GM12873 (cell line): ENCODE data around the gene HERC2.

ENCODE experiments used
- CTCF ChIP-seq: IDR thresholded peaks from 2 replicates; pipeline ENCODE4 v1.5.1; 2012; ENCODE audit warnings: low read depth, mild to moderate bottlenecking, moderate library complexity, low read length, control low read depth; ENCODE audit not compliant: insufficient read depth; ENCODE audit errors: missing control alignments

HERC2 gene

GRCh38 chr15:28114721-28115622, 207.0 kb downstream of the HERC2 start:
- no peak for TF ChIP-seq CTCF

GRCh38 chr15:28114114-28114455, 207.9 kb downstream of the HERC2 start:
- TF ChIP-seq CTCF = no peak

GRCh38 chr15:28113394-28114113, 208.4 kb downstream of the HERC2 start:
- no peak for TF ChIP-seq CTCF

- TF ChIP-seq CTCF = no peak
These were observed 209.0 kb downstream of the HERC2 start for GRCh38 chr15:28112962-28113361.

- no peak for TF ChIP-seq CTCF
These were observed 209.7 kb downstream of the HERC2 start for GRCh38 chr15:28112101-28112760.

- TF ChIP-seq CTCF = no peak
These were observed 210.4 kb downstream of the HERC2 start for GRCh38 chr15:28111543-28111942.

GRCh38 chr15:28110481-28110881, 211.5 kb downstream of the HERC2 start:
- TF ChIP-seq CTCF = no peak
